ENCODE data around the gene PARD3B. TPM values are rescaled to one million over a fixed set of nuclear protein-coding genes. Genes with fewer than 3 reads are reported as not detected.
A peak's percentile ranks its signal among the peaks of the same experiment; 100 is the strongest.

The PARD3B gene
- total and polyA plus RNA-seq, 2 experiments from 2014 or later: 4.3 to 8.5 TPM

DNA sequence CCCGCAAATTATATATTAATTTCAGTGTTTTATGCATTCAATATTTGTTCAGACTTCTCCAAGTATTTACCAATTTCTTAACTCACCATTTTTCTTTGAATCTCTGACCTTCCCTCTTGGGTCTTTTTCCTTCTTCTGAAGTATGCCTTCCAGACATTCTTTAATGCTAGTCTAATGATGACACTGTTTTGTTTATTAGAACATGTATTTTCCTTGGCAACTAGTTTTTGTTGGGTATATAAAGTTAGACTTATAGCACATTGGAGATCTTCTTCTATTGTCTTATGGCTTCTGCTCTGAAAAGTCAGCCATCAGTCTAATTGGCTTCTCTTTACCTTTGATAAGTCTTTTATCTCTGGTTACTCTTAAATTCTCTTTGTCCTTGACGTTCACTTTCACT lies 713.8 kb downstream of the PARD3B start:
- TF ChIP-seq, protein P1, sequence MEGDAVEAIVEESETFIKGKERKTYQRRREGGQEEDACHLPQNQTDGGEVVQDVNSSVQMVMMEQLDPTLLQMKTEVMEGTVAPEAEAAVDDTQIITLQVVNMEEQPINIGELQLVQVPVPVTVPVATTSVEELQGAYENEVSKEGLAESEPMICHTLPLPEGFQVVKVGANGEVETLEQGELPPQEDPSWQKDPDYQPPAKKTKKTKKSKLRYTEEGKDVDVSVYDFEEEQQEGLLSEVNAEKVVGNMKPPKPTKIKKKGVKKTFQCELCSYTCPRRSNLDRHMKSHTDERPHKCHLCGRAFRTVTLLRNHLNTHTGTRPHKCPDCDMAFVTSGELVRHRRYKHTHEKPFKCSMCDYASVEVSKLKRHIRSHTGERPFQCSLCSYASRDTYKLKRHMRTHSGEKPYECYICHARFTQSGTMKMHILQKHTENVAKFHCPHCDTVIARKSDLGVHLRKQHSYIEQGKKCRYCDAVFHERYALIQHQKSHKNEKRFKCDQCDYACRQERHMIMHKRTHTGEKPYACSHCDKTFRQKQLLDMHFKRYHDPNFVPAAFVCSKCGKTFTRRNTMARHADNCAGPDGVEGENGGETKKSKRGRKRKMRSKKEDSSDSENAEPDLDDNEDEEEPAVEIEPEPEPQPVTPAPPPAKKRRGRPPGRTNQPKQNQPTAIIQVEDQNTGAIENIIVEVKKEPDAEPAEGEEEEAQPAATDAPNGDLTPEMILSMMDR (IDR thresholded peaks at IDR 0.05; ENCODE audit: low read depth, low read length): no peak
- no peaks in the 10 kb centered on the region for H3K36me3 ChIP-seq
- H3K4me3 ChIP-seq: no peak overlapping the region
- no peaks in the 10 kb centered on the region for H3K4me1 ChIP-seq (ENCODE audit: low read depth)
- DNase-seq (ENCODE audit: low read depth in 1 of 2, low spot score in 1 of 2): no peak
- H3K9me3 ChIP-seq (ENCODE audit: low read depth): no peaks in the 10 kb centered on the region
- H3K27me3 ChIP-seq: no peaks in the 10 kb centered on the region
- H3K27ac ChIP-seq: no peak overlapping the region

DNA sequence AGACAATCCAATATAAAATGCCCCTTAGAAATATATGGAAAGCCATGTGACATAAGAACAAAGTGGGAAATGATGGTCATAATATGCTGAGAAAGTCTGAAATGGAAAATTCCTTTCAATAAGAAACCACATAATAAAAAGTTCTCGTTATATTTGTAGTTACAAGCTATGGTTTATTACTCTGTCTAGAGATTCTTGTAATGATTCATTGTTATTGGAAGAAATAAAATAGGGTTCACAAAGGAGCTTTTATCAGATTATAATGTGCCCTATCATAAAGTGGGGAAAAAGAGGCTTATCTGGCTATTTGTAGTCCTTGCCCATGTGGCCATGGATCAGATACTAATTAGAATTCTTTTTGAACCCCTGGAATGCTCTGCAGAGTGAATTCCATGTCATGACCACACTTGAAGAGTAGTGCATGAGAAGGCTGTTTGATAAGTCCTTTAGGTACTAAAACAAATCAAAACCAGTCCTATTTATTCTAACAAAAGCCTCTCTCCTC lies 716.3 kb downstream of the PARD3B start:
- TF ChIP-seq, protein P1 (IDR thresholded peaks at IDR 0.05; ENCODE audit: low read depth, low read length): no peak
- H3K9me3 ChIP-seq (ENCODE audit: low read depth): no peaks in the 10 kb centered on the region
- no peaks in the 10 kb centered on the region for H3K27me3 ChIP-seq
- DNase-seq (ENCODE audit: low read depth in 1 of 2, low spot score in 1 of 2): no peak
- no peaks in the 10 kb centered on the region for H3K4me1 ChIP-seq (ENCODE audit: low read depth)
- no peaks in the 10 kb centered on the region for H3K36me3 ChIP-seq
- H3K4me3 ChIP-seq: no peak overlapping the region
- H3K27ac ChIP-seq: no peak overlapping the region

DNA sequence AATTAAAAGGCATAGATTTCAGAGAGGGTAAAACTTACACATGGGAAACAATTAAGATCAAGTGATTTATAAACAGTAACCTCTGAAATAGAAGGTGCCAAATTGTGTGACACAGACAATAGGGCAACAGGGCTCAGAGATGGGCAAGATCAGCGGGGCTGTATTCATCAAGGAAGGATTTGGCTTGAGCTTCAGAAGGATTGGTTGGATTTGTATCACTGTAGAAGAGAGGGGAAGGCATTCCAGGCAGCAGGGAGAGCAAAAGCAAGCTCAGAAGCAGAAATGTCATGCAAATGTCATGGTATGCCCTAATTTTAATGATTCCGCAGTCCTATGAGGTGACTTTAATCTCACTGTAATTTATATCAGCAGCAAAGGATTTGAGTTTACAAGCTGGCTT lies 722.0 kb downstream of the PARD3B start:
- no peak for DNase-seq (ENCODE audit: low read depth in 1 of 2, low spot score in 1 of 2)

DNA sequence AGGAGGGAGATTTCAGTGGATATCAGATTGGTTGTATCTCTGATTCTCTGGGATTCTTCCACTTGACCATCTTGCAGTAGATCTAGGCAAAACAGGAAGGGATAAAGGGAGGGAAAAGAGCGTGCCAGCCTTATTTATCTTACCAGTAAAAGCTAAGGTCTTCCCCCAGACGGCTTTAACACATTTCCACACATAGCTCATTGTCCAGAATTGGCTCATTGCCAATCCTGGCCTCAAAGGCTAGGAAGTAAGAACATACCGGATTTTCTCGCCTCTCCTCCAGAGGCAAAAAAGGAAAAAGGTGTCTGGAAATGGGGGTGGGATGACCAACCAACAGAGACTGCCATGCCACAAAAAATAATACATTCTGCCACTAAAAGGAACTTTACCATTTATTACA lies 725.4 kb downstream of the PARD3B start:
- DNase-seq (ENCODE audit: low read depth in 1 of 2, low spot score in 1 of 2): peak; percentile 14 to 49
- TF ChIP-seq, protein P1 (IDR thresholded peaks at IDR 0.05; ENCODE audit: low read depth, low read length): no peak
- Histone ChIP-seq H3K27ac (no peak overlapping the region), H3K9me3 (ENCODE audit: low read depth) (no peaks in the 10 kb centered on the region), H3K36me3 (no peaks in the 10 kb centered on the region), H3K27me3 (no peaks in the 10 kb centered on the region), H3K4me3 (no peak overlapping the region), H3K4me1 (ENCODE audit: low read depth) (no peaks in the 10 kb centered on the region)

More for the DNA sequence above, 722.0 kb downstream of the PARD3B start:
- Histone ChIP-seq H3K36me3 (no peaks in the 10 kb centered on the region), H3K4me3 (no peak overlapping the region), H3K27me3 (no peaks in the 10 kb centered on the region), H3K4me1 (ENCODE audit: low read depth) (no peaks in the 10 kb centered on the region), H3K9me3 (ENCODE audit: low read depth) (no peaks in the 10 kb centered on the region), H3K27ac (no peak overlapping the region)
- TF ChIP-seq, protein P1 (IDR thresholded peaks at IDR 0.05; ENCODE audit: low read depth, low read length): no peak

DNA sequence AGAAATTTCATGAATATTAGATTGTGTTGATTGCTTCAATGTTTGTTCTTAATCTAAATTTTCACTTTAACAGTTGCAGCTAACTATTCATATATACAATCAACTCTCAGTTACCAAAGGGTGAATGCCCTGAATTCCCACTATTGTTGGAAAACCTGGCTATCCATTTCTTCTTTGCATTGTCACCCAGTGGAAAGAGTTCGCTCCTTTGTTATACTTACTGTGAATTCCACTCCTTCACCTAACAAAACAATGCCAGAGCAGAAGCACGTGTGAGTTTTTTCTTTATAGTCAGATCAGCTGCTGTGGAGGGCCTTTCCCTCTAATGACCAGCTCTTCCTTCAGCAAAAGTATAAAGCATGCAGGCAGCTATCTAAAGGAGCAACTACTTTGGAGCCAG lies 727.9 kb downstream of the PARD3B start:
- Histone ChIP-seq H3K36me3 (no peaks in the 10 kb centered on the region), H3K4me3 (no peak overlapping the region), H3K9me3 (ENCODE audit: low read depth) (no peaks in the 10 kb centered on the region), H3K27me3 (no peaks in the 10 kb centered on the region), H3K4me1 (ENCODE audit: low read depth) (no peaks in the 10 kb centered on the region), H3K27ac (no peak overlapping the region)
- TF ChIP-seq, protein P1 (IDR thresholded peaks at IDR 0.05; ENCODE audit: low read depth, low read length): no peak
- DNase-seq (ENCODE audit: low read depth in 1 of 2, low spot score in 1 of 2): no peak

DNA sequence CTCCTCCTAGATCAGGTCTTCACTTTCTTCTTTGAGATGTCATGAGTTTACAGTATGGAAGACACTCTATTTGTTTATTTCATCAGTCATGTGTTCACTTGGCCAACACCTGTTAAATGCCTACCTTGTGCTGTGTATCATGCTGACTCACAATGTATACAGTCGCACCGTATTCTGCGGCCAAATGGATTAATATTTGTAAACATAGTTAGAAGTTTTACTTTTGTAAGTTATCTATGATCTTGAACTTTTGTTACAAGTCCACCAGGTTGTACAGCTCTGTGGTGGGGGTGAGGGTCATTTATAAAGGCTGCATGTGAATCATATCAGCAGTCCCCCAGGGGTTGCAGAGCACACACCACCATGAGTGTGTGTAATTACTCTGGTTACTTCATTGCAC lies 728.4 kb downstream of the PARD3B start:
- DNase-seq (ENCODE audit: low read depth in 1 of 2, low spot score in 1 of 2): no peak
- Histone ChIP-seq H3K4me3 (no peak overlapping the region), H3K27ac (no peak overlapping the region), H3K4me1 (ENCODE audit: low read depth) (no peaks in the 10 kb centered on the region), H3K9me3 (ENCODE audit: low read depth) (no peaks in the 10 kb centered on the region), H3K36me3 (no peaks in the 10 kb centered on the region), H3K27me3 (no peaks in the 10 kb centered on the region)
- TF ChIP-seq, protein P1 (IDR thresholded peaks at IDR 0.05; ENCODE audit: low read depth, low read length): no peak
